Upper lobe of left lung (tissue), 6 donors: Measurements from ENCODE around the gene ASIC4. TPM values are rescaled to one million over a fixed set of nuclear protein-coding genes. Genes with fewer than 3 reads are reported as not detected.

Experiments
- ATAC-seq, 2 donors: fragments of 200-7000 bp; cut with Tn5 transposase; one replicate each; pipeline ENCODE4 v1.9.1; 2022; ENCODE audit warnings: mild to moderate bottlenecking in 2 of 2, moderate library complexity in 2 of 2; ENCODE audit not compliant: low FRiP score in 2 of 2
- DNase-seq, 2 donors: peaks; one replicate each; pipeline ENCODE4 v3.0.0-alpha.2; 2019 to 2020
- H3K27ac ChIP-seq, 4 donors: fragments of 200-600 bp; sonication (generic); one replicate each; pipeline ENCODE4 v1.5.1; 2016 to 2019
- H3K27me3 ChIP-seq, 4 donors: fragments of 200-600 bp; sonication (generic); one replicate each; pipeline ENCODE4 v1.5.1; 2017 to 2019
- H3K36me3 ChIP-seq, 4 donors: fragments of 200-600 bp; sonication (generic); one replicate each; pipeline ENCODE4 v1.5.1; 2016 to 2019
- H3K4me1 ChIP-seq, 4 donors: fragments of 200-600 bp; sonication (generic); one replicate each; pipeline ENCODE4 v1.5.1; 2018 to 2019
- H3K4me3 ChIP-seq, 4 donors: fragments of 200-600 bp; sonication (generic); one replicate each; pipeline ENCODE4 v1.5.1; 2017 to 2019; ENCODE audit warnings: mild to moderate bottlenecking in 2 of 4, moderate library complexity in 1 of 4
- H3K9me3 ChIP-seq, 4 donors: fragments of 200-600 bp; sonication (generic); one replicate each; pipeline ENCODE4 v1.5.1; 2018 to 2019
- CTCF ChIP-seq, 6 experiments: fragments of 450-650 bp in 4 of 6; fragments of 200-600 bp in 2 of 6; sonication (generic) in 2 of 6; IDR thresholded peaks; one replicate each; pipeline ENCODE4 v1.5.1; 2016 to 2019; ENCODE audit warnings: antibody characterized with exemption in 6 of 6
- EP300 ChIP-seq, 4 donors: sonication (generic); formaldehyde crosslinking; IDR thresholded peaks; one replicate each; pipeline ENCODE4 v1.5.1; 2017; ENCODE audit warnings: antibody characterized with exemption in 4 of 4, control low read depth in 2 of 4
- POLR2A ChIP-seq, 4 donors: fragments of 450-650 bp; IDR thresholded peaks; one replicate each; pipeline ENCODE4 v1.5.1; 2016 to 2017; ENCODE audit warnings: antibody characterized with exemption in 4 of 4, mild to moderate bottlenecking in 2 of 4
- POLR2AphosphoS5 ChIP-seq, 2 donors: sonication (generic); formaldehyde crosslinking; IDR thresholded peaks; one replicate each; pipeline ENCODE4 v1.5.1; 2017; ENCODE audit warnings: antibody characterized with exemption in 2 of 2
- WGBS, 2 donors: methylation state at CpG; one replicate each; pipeline ENCODE4 v1.1.5; 2017 to 2018; 5-methylcytosine and 5-hydroxymethylcytosine counted together
- total RNA-seq, 6 donors: library from RNA; depleted of rRNA in 4 of 6; stranded (reverse); fragments of >200 nt in 4 of 6; gene quantifications; one replicate each; pipeline versions ENCODE4 v1.1.0 to v1.2.1, GENCODE V29; 2016 to 2021
- donor health status: DM: no; HTN: no; CAD: no; lungs with moderate emphysema.
- donor health status: DM: no; HTN: yes; CAD: no; lungs with severe emphysema.

Gene ASIC4
- total RNA-seq, 6 donors from 2014 or later = 0.20 to 0.34 (median 0.29) TPM; not detected in 3

GRCh38 chr2:219484343-219485200 lies 29.7 kb upstream of the ASIC4 start:
- Histone ChIP-seq H3K4me3 (peak overlapping the region in 3 of 4 donors; percentile 4 to 25 (median 23)), H3K27me3 (peaks cover 2 to 34% (median 23%) of the 10 kb centered on the region in 4 donors), H3K9me3 (no peaks in the 10 kb centered on the region), H3K27ac (no peak overlapping the region), H3K4me1 (peaks cover 10 to 19% (median 15%) of the 10 kb centered on the region in 4 donors), H3K36me3 (no peaks in the 10 kb centered on the region)
- DNase-seq = peak in 1 of 2 donors; percentile 84
- 3% methylated on average over 28 of the region's 89 CpGs; no CpG with 5 or more reads in 1 of the 2 donors for WGBS, 2 donors
- ATAC-seq = peak in 1 of 2 donors; percentile 5
- TF ChIP-seq CTCF (IDR thresholded peaks at IDR 0.05) (no peak), POLR2A (IDR thresholded peaks at IDR 0.05) (no peak), EP300 (IDR thresholded peaks at IDR 0.05) (no peak), POLR2AphosphoS5 (IDR thresholded peaks at IDR 0.05) (no peak)

GRCh38 chr2:219485201-219485580 lies 29.1 kb upstream of the ASIC4 start:
- no peaks in the 10 kb centered on the region for H3K9me3 ChIP-seq
- no peak for ATAC-seq
- H3K27me3 ChIP-seq = peaks cover 2 to 34% (median 23%) of the 10 kb centered on the region in 4 donors
- no peak for TF ChIP-seq EP300 (IDR thresholded peaks at IDR 0.05)
- no peak for TF ChIP-seq POLR2AphosphoS5 (IDR thresholded peaks at IDR 0.05)
- no peak for TF ChIP-seq CTCF (IDR thresholded peaks at IDR 0.05)
- TF ChIP-seq POLR2A (IDR thresholded peaks at IDR 0.05) = no peak
- WGBS, 2 donors = 30 to 73% methylated on average over 3 to 12 of the region's 12 CpGs
- peaks cover 10 to 19% (median 15%) of the 10 kb centered on the region in 4 donors for H3K4me1 ChIP-seq
- H3K36me3 ChIP-seq = no peaks in the 10 kb centered on the region
- no peak for DNase-seq
- H3K4me3 ChIP-seq = no peak overlapping the region
- H3K27ac ChIP-seq = no peak overlapping the region

- Histone ChIP-seq H3K9me3 (no peaks in the 10 kb centered on the region), H3K36me3 (no peaks in the 10 kb centered on the region), H3K4me3 (no peak overlapping the region), H3K27ac (no peak overlapping the region), H3K4me1 (peaks cover 10 to 19% (median 15%) of the 10 kb centered on the region in 4 donors), H3K27me3 (peaks cover 2 to 34% (median 23%) of the 10 kb centered on the region in 4 donors)
- no peak for DNase-seq
- 37 to 50% methylated on average over 7 to 8 of the region's 8 CpGs for WGBS, 2 donors
- ATAC-seq = no peak
- no peak for TF ChIP-seq CTCF (IDR thresholded peaks at IDR 0.05)
- no peak for TF ChIP-seq POLR2AphosphoS5 (IDR thresholded peaks at IDR 0.05)
- no peak for TF ChIP-seq POLR2A (IDR thresholded peaks at IDR 0.05)
- no peak for TF ChIP-seq EP300 (IDR thresholded peaks at IDR 0.05)
Measured at GRCh38 chr2:219486380-219486959, 27.8 kb upstream of the ASIC4 start.

GRCh38 chr2:219488149-219488843 lies 26.0 kb upstream of the ASIC4 start:
- 87 to 93% methylated on average over 6 to 17 of the region's 17 CpGs for WGBS, 2 donors
- Histone ChIP-seq H3K27ac (no peak overlapping the region), H3K4me3 (no peak overlapping the region), H3K27me3 (peaks cover 2 to 37% (median 19%) of the 10 kb centered on the region in 4 donors), H3K36me3 (no peaks in the 10 kb centered on the region), H3K9me3 (no peaks in the 10 kb centered on the region), H3K4me1 (peaks cover 10 to 18% (median 15%) of the 10 kb centered on the region in 4 donors)
- ATAC-seq = no peak
- peak in 1 of 2 donors; percentile 68 for DNase-seq
- TF ChIP-seq POLR2A (IDR thresholded peaks at IDR 0.05) (no peak), EP300 (IDR thresholded peaks at IDR 0.05) (no peak)

- DNase-seq = no peak
- WGBS, 2 donors = 93 to 100% methylated on average over 1 to 14 of the region's 14 CpGs
- no peak for ATAC-seq
- Histone ChIP-seq H3K9me3 (no peaks in the 10 kb centered on the region), H3K27me3 (peaks cover 2 to 35% (median 13%) of the 10 kb centered on the region in 4 donors), H3K27ac (no peak overlapping the region), H3K4me3 (no peak overlapping the region), H3K4me1 (peaks cover 8 to 14% (median 13%) of the 10 kb centered on the region in 4 donors), H3K36me3 (no peaks in the 10 kb centered on the region)
- no peak for TF ChIP-seq EP300 (IDR thresholded peaks at IDR 0.05)
- TF ChIP-seq CTCF (IDR thresholded peaks at IDR 0.05) = no peak
- no peak for TF ChIP-seq POLR2AphosphoS5 (IDR thresholded peaks at IDR 0.05)
- TF ChIP-seq POLR2A (IDR thresholded peaks at IDR 0.05) = no peak
Measured at GRCh38 chr2:219488844-219489194, 25.5 kb upstream of the ASIC4 start.
